Measurements from ENCODE around the gene CLIP2. TPM values are rescaled to one million over a fixed set of nuclear protein-coding genes. Genes with fewer than 3 reads are reported as not detected.

The CLIP2 gene
- total and polyA plus RNA-seq, 2 of the 4 experiments (the other 2 are of a cell fraction), result 18.1 to 20.7 TPM

DNA sequence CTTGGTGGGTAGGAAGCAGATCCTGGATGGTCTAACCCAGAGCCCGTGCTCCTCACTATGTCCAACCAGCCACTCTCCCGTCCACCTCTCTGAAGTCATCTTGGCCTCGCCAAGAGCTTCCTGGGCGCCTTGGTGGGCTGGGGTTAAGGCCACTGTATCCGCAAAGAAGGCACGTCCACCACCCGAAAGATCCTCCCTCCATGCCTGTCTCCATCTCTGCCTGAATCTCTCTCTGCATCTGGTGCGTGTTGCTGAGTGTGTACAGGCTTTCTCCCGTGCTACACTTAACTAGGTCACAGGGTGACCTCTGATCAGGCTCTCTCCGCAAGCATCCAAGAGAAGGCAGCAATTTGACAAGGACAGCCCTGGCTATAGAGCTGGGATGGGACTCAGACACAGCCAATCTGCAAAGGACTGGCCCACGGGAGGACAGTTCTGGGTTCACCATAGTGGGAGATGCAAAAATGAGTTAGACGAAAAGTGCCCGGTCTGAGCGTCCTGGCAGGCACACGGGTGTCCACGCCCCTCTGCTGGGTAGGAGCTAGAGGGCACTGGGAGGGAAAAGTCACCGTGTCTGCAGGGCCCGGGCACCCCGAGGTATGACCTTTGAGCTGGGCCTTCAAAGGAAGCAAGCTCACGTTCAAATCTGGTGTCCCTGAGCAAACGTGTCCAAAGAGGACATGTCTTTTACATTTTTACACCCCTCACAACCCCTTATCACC, 25.6 kb upstream of the CLIP2 start:
- peaks cover 4% of the 10 kb centered on the region; the same call in 1 of the 2 replicates for H3K9me1 ChIP-seq (ENCODE audit: insufficient read depth, low read length)
- intact Hi-C loops (cut with micrococcal nuclease), result no loop called here
- H2BK120ac ChIP-seq (ENCODE audit: low read depth, low read length), result no peak overlapping the region; the same call in 1 of the 2 replicates
- H3K79me1 ChIP-seq (ENCODE audit: low read depth in 1 of 2, low read length in 2 of 2), result no peaks in the 10 kb centered on the region
- H3K36me3 ChIP-seq (ENCODE audit: control insufficient read depth, insufficient read depth, low read length), result no peaks in the 10 kb centered on the region
- H3K56ac ChIP-seq (ENCODE audit: extremely low read depth, insufficient read depth, low read length), result no peak overlapping the region
- H4K5ac ChIP-seq (ENCODE audit: low read depth, low read length), result no peak overlapping the region
- DNase-seq (no peak), ATAC-seq (ENCODE audit: low read depth) (no peak)
- H3K9me3 ChIP-seq (ENCODE audit: control insufficient read depth, insufficient read depth, low read length), result no peaks in the 10 kb centered on the region
- 69% methylated on average over 10 of the region's 21 CpGs; no CpG with 5 or more reads in 1 of the 2 experiments for WGBS, 2 experiments (ENCODE audit: extremely low coverage in 2 of 2, insufficient read length in 1 of 2)
- ChIA-PET CTCF (interaction anchor here (0.5 to 0.7 kb wide), 3 partner anchors 32 to 510 kb away, joined by 3 to 5 read pairs (median 3); no protein-coding TSS in a partner anchor), POLR2A (ENCODE audit: unreplicated experiment) (no interaction called here)
- in situ Hi-C loops (cut with MboI; ENCODE audit: low sequenced_read_pairs), result no loop called here
- H2BK20ac ChIP-seq (ENCODE audit: low read depth, low read length), result no peak overlapping the region
- dilution Hi-C loops (cut with HindIII; ENCODE audit: low sequenced_read_pairs, unreplicated experiment), result no loop called here
- TF ChIP-seq MAZ (IDR thresholded peaks at IDR 0.05; ENCODE audit: borderline replicate concordance, low read depth, low read length), result no peak
- no peak for TF ChIP-seq FOS (IDR thresholded peaks at IDR 0.05; ENCODE audit: low read depth, low read length)
- no peaks in the 10 kb centered on the region for H3K27me3 ChIP-seq (ENCODE audit: control insufficient read depth, insufficient read depth, low read length)
- H3K4me2 ChIP-seq (ENCODE audit: low read depth, low read length), result no peak overlapping the region
- H3K4me3 ChIP-seq (ENCODE audit: insufficient read depth, low read depth, low read length), result no peak overlapping the region
- H2AFZ ChIP-seq (replicated peaks; ENCODE audit: low read length, poor library complexity), result peak overlapping the region; percentile 46
- H4K8ac ChIP-seq (ENCODE audit: low read depth in 2 of 2, low read length in 2 of 2), result no peak overlapping the region
- H3K18ac ChIP-seq (ENCODE audit: low read depth, low read length), result no peak overlapping the region
- H3K14ac ChIP-seq (replicated peaks; ENCODE audit: low read depth, low read length), result no peak overlapping the region
- BruUV-seq (replicated peaks), result no TSS peak
- no peak overlapping the region for H3K23ac ChIP-seq (ENCODE audit: low read depth, low read length)
- 0 out of 3 replicates have a peak overlapping the region, but pooled peaks have one; percentile 21 for H2BK15ac ChIP-seq (ENCODE audit: low read depth, low read length)
- no peak overlapping the region for H3K27ac ChIP-seq (ENCODE audit: insufficient read depth, low read length)
- H4K20me1 ChIP-seq (ENCODE audit: insufficient read depth, low read length), result no peaks in the 10 kb centered on the region
- H3K9ac ChIP-seq (ENCODE audit: low read depth, low read length), result no peak overlapping the region
- no peak overlapping the region for H2BK5ac ChIP-seq (ENCODE audit: low read depth, low read length, poor library complexity, severe bottlenecking)
- peak overlapping the region; percentile 85 for H2AK9ac ChIP-seq (replicated peaks; ENCODE audit: low read depth, low read length, poor library complexity)
- peak overlapping the region; percentile 20; the same call in 1 of the 2 replicates for H3K4ac ChIP-seq (ENCODE audit: low read depth, low read length)
- H2AK5ac ChIP-seq (ENCODE audit: low read depth, low read length), result peak overlapping the region; percentile 75
- no peak overlapping the region for H4K91ac ChIP-seq (ENCODE audit: insufficient read depth, low read depth, low read length)
- 0 out of 2 replicates have a peak, but pooled peaks cover 1% of the 10 kb centered on the region for H3K4me1 ChIP-seq (ENCODE audit: control insufficient read depth, insufficient read depth, low read length)
